Stimulated activated CD4-positive, alpha-beta T cell treated with anti-CD3 and anti-CD28 coated beads, Interleukin-2, amount 100 ng/mL, for 48 hours (primary cell): ENCODE results near the gene ABCC6.
"Not testable (repeated sequence)": the region's sequence is repeated elsewhere in the genome, so short reads cannot be mapped to it uniquely, and the experiment has no call there.

ENCODE experiments used
- DNase-seq, 2 donors: peaks; one replicate each; pipeline ENCODE4 v3.0.0-alpha.2; 2020

ABCC6 gene

GRCh38 chr16:16158082-16158658 lies 65.1 kb downstream of the ABCC6 start:
- no peak for DNase-seq

- no peak for DNase-seq
Measured at GRCh38 chr16:16157166-16157565, 66.1 kb downstream of the ABCC6 start.

GRCh38 chr16:16155234-16155633 lies 68.1 kb downstream of the ABCC6 start:
- no peak for DNase-seq

- DNase-seq: no peak
Measured at GRCh38 chr16:16154281-16154951, 68.9 kb downstream of the ABCC6 start.

GRCh38 chr16:16153000-16153399 lies 70.3 kb downstream of the ABCC6 start:
- not testable (repeated sequence) for DNase-seq

GRCh38 chr16:16151315-16151714 lies 72.0 kb downstream of the ABCC6 start:
- no peak for DNase-seq

GRCh38 chr16:16150878-16151152 lies 72.5 kb downstream of the ABCC6 start:
- DNase-seq: no peak

- DNase-seq: no peak
Measured at GRCh38 chr16:16150117-16150877, 73.0 kb downstream of the ABCC6 start.

GRCh38 chr16:16149710-16150116 lies 73.6 kb downstream of the ABCC6 start:
- DNase-seq: no peak

GRCh38 chr16:16148755-16149154 lies 74.5 kb downstream of the ABCC6 start:
- no peak for DNase-seq

- DNase-seq: not testable (repeated sequence)
Measured at GRCh38 chr16:16148000-16148599, 75.2 kb downstream of the ABCC6 start.

- no peak for DNase-seq
Measured at GRCh38 chr16:16147316-16147999, 75.8 kb downstream of the ABCC6 start.

GRCh38 chr16:16146380-16147315 lies 76.6 kb downstream of the ABCC6 start:
- no peak for DNase-seq

- DNase-seq: no peak
Measured at GRCh38 chr16:16145286-16145685, 78.0 kb downstream of the ABCC6 start.

- DNase-seq: no peak
Measured at GRCh38 chr16:16144416-16144815, 78.9 kb downstream of the ABCC6 start.

- no peak for DNase-seq
Measured at GRCh38 chr16:16143931-16144330, 79.4 kb downstream of the ABCC6 start.

GRCh38 chr16:16143038-16143763 lies 80.1 kb downstream of the ABCC6 start:
- no peak for DNase-seq

GRCh38 chr16:16141784-16142396 lies 81.4 kb downstream of the ABCC6 start:
- DNase-seq: no peak

GRCh38 chr16:16141141-16141540 lies 82.2 kb downstream of the ABCC6 start:
- no peak for DNase-seq

GRCh38 chr16:16140537-16140936 lies 82.8 kb downstream of the ABCC6 start:
- no peak for DNase-seq

- DNase-seq: no peak
Measured at GRCh38 chr16:16139806-16140205, 83.5 kb downstream of the ABCC6 start.
